SK-N-SH (cell line): Measurements from ENCODE around the gene UNC119.

Source experiments
- CTCF ChIP-seq: fragments of 200-600 bp; sonication (generic); IDR thresholded peaks from 2 replicates; pipeline ENCODE4 v1.6.1; 2017; ENCODE audit warnings: antibody characterized with exemption, mild to moderate bottlenecking, moderate library complexity
- EP300 ChIP-seq, 2 experiments: IDR thresholded peaks; 2 replicates each; pipeline versions ENCODE4 v1.4.0 to v1.6.1; 2012; ENCODE audit warnings: borderline replicate concordance in 1 of 2, low read depth in 1 of 2, low read length in 1 of 2
- FOXJ3 ChIP-seq: sonication (generic); formaldehyde crosslinking; IDR thresholded peaks from 2 replicates; pipeline ENCODE4 v1.5.1; 2020; ENCODE audit warnings: mild to moderate bottlenecking, missing genetic modification reagents
- FOXM1 ChIP-seq: IDR thresholded peaks from 2 replicates; pipeline ENCODE4 v1.4.0; 2012; ENCODE audit warnings: low read depth, mild to moderate bottlenecking
- MEF2A ChIP-seq: IDR thresholded peaks from 2 replicates; pipeline ENCODE4 v1.4.0; 2012; ENCODE audit warnings: low read depth, borderline replicate concordance
- POLR2AphosphoS5 ChIP-seq: IDR thresholded peaks from 2 replicates; pipeline ENCODE4 v1.6.1; 2012; ENCODE audit warnings: low read depth, low read length
- RXRA ChIP-seq: IDR thresholded peaks from 2 replicates; pipeline ENCODE4 v1.4.0; 2012; ENCODE audit warnings: low read depth, mild to moderate bottlenecking, borderline replicate concordance
- SIN3A ChIP-seq: IDR thresholded peaks from 2 replicates; pipeline ENCODE4 v1.6.1; 2012; ENCODE audit warnings: low read depth, mild to moderate bottlenecking, low read length, moderate library complexity, borderline replicate concordance
- TF ChIP-seq, protein P1 (sequence below): fragments of 150-350 bp; IDR thresholded peaks from 2 replicates; pipeline ENCODE4 v1.6.1; 2016; ENCODE audit warnings: mild to moderate bottlenecking, low read depth, low read length
- TF ChIP-seq, protein P2 (sequence below): IDR thresholded peaks from 2 replicates; pipeline ENCODE4 v1.4.0; 2012; ENCODE audit warnings: low read depth

GRCh38 chr17:28597606-28598383, 45.4 kb upstream of the UNC119 start:
- TF ChIP-seq CTCF (no peak), POLR2AphosphoS5 (no peak), MEF2A (no peak), FOXJ3 (CRISPR knock-in tag) (no peak), EP300 (IDR thresholded peaks at IDR 0.05; ENCODE audit: borderline replicate concordance in 1 of 2, low read depth in 1 of 2, low read length in 1 of 2) (no peak), RXRA (no peak), FOXM1 (no peak), SIN3A (no peak)
- TF ChIP-seq, protein P1, sequence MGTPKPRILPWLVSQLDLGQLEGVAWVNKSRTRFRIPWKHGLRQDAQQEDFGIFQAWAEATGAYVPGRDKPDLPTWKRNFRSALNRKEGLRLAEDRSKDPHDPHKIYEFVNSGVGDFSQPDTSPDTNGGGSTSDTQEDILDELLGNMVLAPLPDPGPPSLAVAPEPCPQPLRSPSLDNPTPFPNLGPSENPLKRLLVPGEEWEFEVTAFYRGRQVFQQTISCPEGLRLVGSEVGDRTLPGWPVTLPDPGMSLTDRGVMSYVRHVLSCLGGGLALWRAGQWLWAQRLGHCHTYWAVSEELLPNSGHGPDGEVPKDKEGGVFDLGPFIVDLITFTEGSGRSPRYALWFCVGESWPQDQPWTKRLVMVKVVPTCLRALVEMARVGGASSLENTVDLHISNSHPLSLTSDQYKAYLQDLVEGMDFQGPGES = no peak
- TF ChIP-seq, protein P2, sequence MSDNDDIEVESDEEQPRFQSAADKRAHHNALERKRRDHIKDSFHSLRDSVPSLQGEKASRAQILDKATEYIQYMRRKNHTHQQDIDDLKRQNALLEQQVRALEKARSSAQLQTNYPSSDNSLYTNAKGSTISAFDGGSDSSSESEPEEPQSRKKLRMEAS = no peak
